Parathyroid adenoma (tissue), 2 donors: ENCODE measurements around the gene HCAR3.
"Not testable (repeated sequence)": the region's sequence is repeated elsewhere in the genome, so short reads cannot be mapped to it uniquely, and the experiment has no call there.

ENCODE experiments used
- H2AFZ ChIP-seq: fragments of 300-600 bp; sonication (generic); one replicate; pipeline ENCODE4 v1.7.0; 2017; ENCODE audit warnings: antibody characterized with exemption, mild to moderate bottlenecking
- H3K27ac ChIP-seq: fragments of 300-600 bp; sonication (generic); one replicate; pipeline ENCODE4 v1.7.0; 2017
- H3K27me3 ChIP-seq: fragments of 300-600 bp; sonication (generic); one replicate; pipeline ENCODE4 v1.7.0; 2017; ENCODE audit warnings: low read length; ENCODE audit not compliant: control insufficient read depth, insufficient read depth
- H3K36me3 ChIP-seq: fragments of 300-600 bp; sonication (generic); one replicate; pipeline ENCODE4 v1.7.0; 2017; ENCODE audit warnings: low read length; ENCODE audit not compliant: control insufficient read depth, insufficient read depth
- H3K4me1 ChIP-seq: fragments of 300-600 bp; sonication (generic); one replicate; pipeline ENCODE4 v1.7.0; 2017; ENCODE audit warnings: control low read depth
- H3K4me2 ChIP-seq: fragments of 300-600 bp; sonication (generic); one replicate; pipeline ENCODE4 v1.7.0; 2017; ENCODE audit warnings: low read length
- H3K4me3 ChIP-seq: fragments of 300-600 bp; sonication (generic); one replicate; pipeline ENCODE4 v1.7.0; 2017; ENCODE audit warnings: low read depth, low read length
- H3K79me2 ChIP-seq: fragments of 300-600 bp; sonication (generic); one replicate; pipeline ENCODE4 v1.7.0; 2017; ENCODE audit warnings: control low read depth
- H3K9ac ChIP-seq: fragments of 300-600 bp; sonication (generic); one replicate; pipeline ENCODE4 v1.7.0; 2017; ENCODE audit warnings: mild to moderate bottlenecking
- H3K9me3 ChIP-seq: fragments of 300-600 bp; sonication (generic); one replicate; pipeline ENCODE4 v1.7.0; 2017; ENCODE audit warnings: low read length; ENCODE audit not compliant: control insufficient read depth
- TF ChIP-seq, protein P1 (sequence below): fragments of 300-600 bp; sonication (generic); IDR thresholded peaks from one replicate; pipeline ENCODE4 v1.7.0; 2017; ENCODE audit warnings: antibody characterized with exemption, mild to moderate bottlenecking
- donor health status: primary hyperparathyroidism.

The HCAR3 gene

DNA sequence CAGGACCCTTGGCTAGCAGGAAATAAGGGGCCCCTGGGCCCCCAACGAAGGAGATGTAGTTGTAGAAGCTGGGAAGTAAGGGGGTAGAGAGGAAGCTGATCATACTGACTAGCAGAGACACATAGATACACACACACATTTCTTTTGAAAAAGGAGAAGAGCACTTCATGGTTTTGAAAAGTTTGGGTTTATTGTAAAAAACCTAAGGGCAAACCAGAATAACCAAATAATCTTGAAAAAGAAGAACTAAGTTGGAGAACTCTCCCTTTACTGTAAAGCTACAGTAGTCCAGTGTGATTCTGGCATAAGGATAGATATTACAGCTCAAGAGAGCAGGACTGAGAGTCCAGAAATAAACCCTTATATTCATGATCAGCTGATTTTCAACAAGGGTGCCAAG is 5.8 kb upstream of the HCAR3 start:
- peak overlapping the region; percentile 35 for H3K4me2 ChIP-seq
- peaks cover 31% of the 10 kb centered on the region for H3K4me1 ChIP-seq
- no peak overlapping the region for H3K9ac ChIP-seq
- TF ChIP-seq, protein P1, sequence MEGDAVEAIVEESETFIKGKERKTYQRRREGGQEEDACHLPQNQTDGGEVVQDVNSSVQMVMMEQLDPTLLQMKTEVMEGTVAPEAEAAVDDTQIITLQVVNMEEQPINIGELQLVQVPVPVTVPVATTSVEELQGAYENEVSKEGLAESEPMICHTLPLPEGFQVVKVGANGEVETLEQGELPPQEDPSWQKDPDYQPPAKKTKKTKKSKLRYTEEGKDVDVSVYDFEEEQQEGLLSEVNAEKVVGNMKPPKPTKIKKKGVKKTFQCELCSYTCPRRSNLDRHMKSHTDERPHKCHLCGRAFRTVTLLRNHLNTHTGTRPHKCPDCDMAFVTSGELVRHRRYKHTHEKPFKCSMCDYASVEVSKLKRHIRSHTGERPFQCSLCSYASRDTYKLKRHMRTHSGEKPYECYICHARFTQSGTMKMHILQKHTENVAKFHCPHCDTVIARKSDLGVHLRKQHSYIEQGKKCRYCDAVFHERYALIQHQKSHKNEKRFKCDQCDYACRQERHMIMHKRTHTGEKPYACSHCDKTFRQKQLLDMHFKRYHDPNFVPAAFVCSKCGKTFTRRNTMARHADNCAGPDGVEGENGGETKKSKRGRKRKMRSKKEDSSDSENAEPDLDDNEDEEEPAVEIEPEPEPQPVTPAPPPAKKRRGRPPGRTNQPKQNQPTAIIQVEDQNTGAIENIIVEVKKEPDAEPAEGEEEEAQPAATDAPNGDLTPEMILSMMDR = no peak
- H3K79me2 ChIP-seq = peaks cover 11% of the 10 kb centered on the region
- no peaks in the 10 kb centered on the region for H3K9me3 ChIP-seq
- H3K27me3 ChIP-seq = no peaks in the 10 kb centered on the region
- no peak overlapping the region for H2AFZ ChIP-seq
- H3K36me3 ChIP-seq = no peaks in the 10 kb centered on the region
- peak overlapping the region; percentile 40 for H3K27ac ChIP-seq
- no peak overlapping the region for H3K4me3 ChIP-seq

GRCh38 chr12:122721057-122721545 is 4.5 kb upstream of the HCAR3 start:
- Histone ChIP-seq H3K79me2 (peaks cover 7% of the 10 kb centered on the region), H3K4me1 (peaks cover 29% of the 10 kb centered on the region), H3K4me2 (no peak overlapping the region), H3K27me3 (no peaks in the 10 kb centered on the region), H3K4me3 (no peak overlapping the region), H2AFZ (no peak overlapping the region), H3K27ac (no peak overlapping the region), H3K9me3 (no peaks in the 10 kb centered on the region), H3K9ac (no peak overlapping the region), H3K36me3 (no peaks in the 10 kb centered on the region)
- TF ChIP-seq, protein P1 = no peak

- Histone ChIP-seq H3K4me2 (peak overlapping the region; percentile 31), H3K4me3 (peak overlapping the region; percentile 11), H3K4me1 (peaks cover 16% of the 10 kb centered on the region), H2AFZ (peak overlapping the region; percentile 2), H3K27ac (peak overlapping the region; percentile 75)
- H3K9ac ChIP-seq, H3K36me3 ChIP-seq, H3K79me2 ChIP-seq, H3K9me3 ChIP-seq, H3K27me3 ChIP-seq: not testable (repeated sequence)
Measured at GRCh38 chr12:122715211-122715610, 1.4 kb downstream of the HCAR3 start.

GRCh38 chr12:122713491-122714188 is 3.0 kb downstream of the HCAR3 start:
- peak overlapping the region; percentile 75 for H3K27ac ChIP-seq
- not testable (repeated sequence) for H3K4me2 ChIP-seq, H3K4me3 ChIP-seq, H3K9me3 ChIP-seq, H3K9ac ChIP-seq, H3K79me2 ChIP-seq, H3K27me3 ChIP-seq, H3K36me3 ChIP-seq, H2AFZ ChIP-seq
- peaks cover 18% of the 10 kb centered on the region for H3K4me1 ChIP-seq

DNA sequence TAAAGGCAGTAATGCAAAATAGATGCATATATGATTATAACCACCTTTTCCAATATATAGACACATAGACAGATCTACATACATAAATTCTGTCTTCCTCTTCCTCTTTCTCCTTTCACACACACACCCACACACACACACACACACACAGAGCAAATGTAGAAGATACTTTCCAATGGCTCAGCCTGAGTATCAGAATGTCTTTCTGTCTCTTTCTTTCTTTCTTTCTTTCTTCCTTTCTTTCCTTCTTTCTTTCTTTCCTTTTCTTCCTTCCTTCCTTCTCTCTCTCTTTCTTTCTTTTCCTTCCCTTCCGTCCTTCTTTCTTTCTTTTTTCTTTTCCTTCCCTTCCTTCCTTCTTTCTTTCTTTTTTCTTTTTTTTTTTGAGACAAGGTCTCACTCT is 5.3 kb downstream of the HCAR3 start:
- Histone ChIP-seq H3K4me1 (peaks cover 19% of the 10 kb centered on the region), H3K27ac (peak overlapping the region; percentile 65)
- not testable (repeated sequence) for H3K4me2 ChIP-seq, H3K9ac ChIP-seq, H3K4me3 ChIP-seq, H3K27me3 ChIP-seq, H3K79me2 ChIP-seq, H2AFZ ChIP-seq, H3K36me3 ChIP-seq, H3K9me3 ChIP-seq

GRCh38 chr12:122710341-122710740 is 6.3 kb downstream of the HCAR3 start:
- H3K9ac ChIP-seq, H3K4me3 ChIP-seq, H2AFZ ChIP-seq, H3K36me3 ChIP-seq, H3K79me2 ChIP-seq, H3K9me3 ChIP-seq, H3K27me3 ChIP-seq: not testable (repeated sequence)
- Histone ChIP-seq H3K4me1 (peaks cover 19% of the 10 kb centered on the region), H3K4me2 (peak overlapping the region; percentile 14), H3K27ac (peak overlapping the region; percentile 65)
- TF ChIP-seq, protein P1 = peak; percentile 10

DNA sequence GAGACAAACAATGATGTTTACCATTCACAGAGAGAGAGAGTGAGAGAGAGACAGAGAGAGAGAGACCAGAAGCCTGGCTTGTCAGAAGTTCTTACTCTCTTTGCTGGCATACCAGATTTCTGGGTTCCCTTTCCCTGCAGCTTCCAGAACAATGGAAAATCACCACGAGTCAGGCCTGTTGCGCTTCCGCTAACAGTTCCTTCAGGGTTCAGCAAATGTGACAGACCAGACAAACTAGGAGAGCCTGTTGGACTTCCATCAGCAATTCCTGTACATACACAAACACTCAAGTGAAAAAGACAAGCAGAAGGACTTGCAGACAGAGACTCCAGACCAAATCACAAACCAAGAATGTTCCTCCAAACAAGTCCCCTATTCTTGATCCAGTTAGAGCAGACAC is 7.3 kb downstream of the HCAR3 start:
- not testable (repeated sequence) for H3K9ac ChIP-seq, H3K9me3 ChIP-seq, H3K27me3 ChIP-seq, H3K4me2 ChIP-seq, H3K79me2 ChIP-seq, H2AFZ ChIP-seq, H3K4me3 ChIP-seq, H3K36me3 ChIP-seq
- H3K27ac ChIP-seq = peak overlapping the region; percentile 46
- peaks cover 19% of the 10 kb centered on the region for H3K4me1 ChIP-seq

- not testable (repeated sequence) for H3K4me2 ChIP-seq, H3K79me2 ChIP-seq, H3K9ac ChIP-seq, H3K27me3 ChIP-seq, H3K4me3 ChIP-seq, H3K9me3 ChIP-seq, H3K36me3 ChIP-seq
- Histone ChIP-seq H3K27ac (peak overlapping the region; percentile 45), H3K4me1 (peaks cover 30% of the 10 kb centered on the region), H2AFZ (peak overlapping the region; percentile 22)
Measured at GRCh38 chr12:122703841-122704240, 12.8 kb downstream of the HCAR3 start.
